ENCODE results near the gene ZNF236. TPM values are rescaled to one million over a fixed set of nuclear protein-coding genes. Genes with fewer than 3 reads are reported as not detected.

ZNF236 gene
- total RNA-seq, 4 donors from 2014 or later: 15.6 to 28.0 (median 20.6) TPM

DNA sequence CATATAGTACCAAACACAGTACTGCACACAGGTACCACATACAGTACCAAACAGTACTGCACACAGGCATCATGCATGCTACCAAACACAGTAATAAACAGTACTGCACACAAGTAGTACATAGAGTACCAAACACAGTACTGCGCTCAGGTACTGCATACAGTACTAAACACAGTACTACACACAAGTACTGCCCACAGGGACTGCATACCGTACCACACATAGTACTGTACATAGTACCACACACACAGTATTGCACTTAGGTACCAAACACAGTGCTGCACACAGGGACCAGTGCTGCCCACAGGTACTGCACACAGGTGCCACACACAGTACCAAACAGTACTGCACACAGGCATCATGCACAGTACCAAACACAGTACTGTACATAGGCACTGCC lies 74.9 kb downstream of the ZNF236 start:
- Histone ChIP-seq H3K4me1 (no peaks in the 10 kb centered on the region), H3K27me3 (no peaks in the 10 kb centered on the region), H3K9me3 (no peaks in the 10 kb centered on the region), H3K4me3 (replicated peaks in 1 of 3) (no peak overlapping the region), H3K36me3 (peaks cover 31 to 36% of the 10 kb centered on the region in 2 donors), H3K27ac (no peak overlapping the region)
- intact Hi-C loops (cut with DNase I): no loop called here
- DNase-seq: no peak
- TF ChIP-seq POLR2A (IDR thresholded peaks at IDR 0.05): no peak
- TF ChIP-seq, protein P1, sequence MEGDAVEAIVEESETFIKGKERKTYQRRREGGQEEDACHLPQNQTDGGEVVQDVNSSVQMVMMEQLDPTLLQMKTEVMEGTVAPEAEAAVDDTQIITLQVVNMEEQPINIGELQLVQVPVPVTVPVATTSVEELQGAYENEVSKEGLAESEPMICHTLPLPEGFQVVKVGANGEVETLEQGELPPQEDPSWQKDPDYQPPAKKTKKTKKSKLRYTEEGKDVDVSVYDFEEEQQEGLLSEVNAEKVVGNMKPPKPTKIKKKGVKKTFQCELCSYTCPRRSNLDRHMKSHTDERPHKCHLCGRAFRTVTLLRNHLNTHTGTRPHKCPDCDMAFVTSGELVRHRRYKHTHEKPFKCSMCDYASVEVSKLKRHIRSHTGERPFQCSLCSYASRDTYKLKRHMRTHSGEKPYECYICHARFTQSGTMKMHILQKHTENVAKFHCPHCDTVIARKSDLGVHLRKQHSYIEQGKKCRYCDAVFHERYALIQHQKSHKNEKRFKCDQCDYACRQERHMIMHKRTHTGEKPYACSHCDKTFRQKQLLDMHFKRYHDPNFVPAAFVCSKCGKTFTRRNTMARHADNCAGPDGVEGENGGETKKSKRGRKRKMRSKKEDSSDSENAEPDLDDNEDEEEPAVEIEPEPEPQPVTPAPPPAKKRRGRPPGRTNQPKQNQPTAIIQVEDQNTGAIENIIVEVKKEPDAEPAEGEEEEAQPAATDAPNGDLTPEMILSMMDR (IDR thresholded peaks at IDR 0.05): no peak
- 97 to 100% methylated on average over 2 of the region's 2 CpGs for WGBS, 2 donors

DNA sequence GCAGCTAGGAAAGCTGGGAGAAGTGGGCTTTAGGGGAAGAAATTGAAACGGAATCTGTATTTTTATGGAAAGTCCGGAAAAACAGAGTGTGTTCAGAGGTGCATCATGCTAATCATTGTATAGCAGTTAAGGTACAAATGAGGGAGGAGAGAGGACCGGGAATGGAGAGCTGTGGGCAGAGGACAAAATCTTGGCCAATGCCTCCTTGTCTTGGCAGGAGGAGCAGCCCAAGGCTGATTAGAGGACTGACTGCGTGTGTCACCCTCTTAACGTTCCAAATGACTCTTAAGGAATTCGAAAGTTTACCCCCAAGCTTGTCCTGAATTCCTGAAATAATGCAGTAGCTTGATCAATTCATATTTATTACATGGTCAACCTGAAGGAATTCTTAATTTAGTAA lies 81.0 kb downstream of the ZNF236 start:
- no peaks in the 10 kb centered on the region for H3K27me3 ChIP-seq
- intact Hi-C loops (cut with DNase I): no loop called here
- H3K27ac ChIP-seq: no peak overlapping the region
- no peak for DNase-seq
- no peaks in the 10 kb centered on the region for H3K4me1 ChIP-seq
- H3K4me3 ChIP-seq (replicated peaks in 1 of 3): no peak overlapping the region
- TF ChIP-seq POLR2A (IDR thresholded peaks at IDR 0.05): no peak
- TF ChIP-seq, protein P1 (IDR thresholded peaks at IDR 0.05): no peak
- WGBS, 2 donors: 81 to 94% methylated on average over 6 of the region's 6 CpGs
- H3K9me3 ChIP-seq: no peaks in the 10 kb centered on the region
- H3K36me3 ChIP-seq: peaks cover 3 to 17% of the 10 kb centered on the region in 2 donors

DNA sequence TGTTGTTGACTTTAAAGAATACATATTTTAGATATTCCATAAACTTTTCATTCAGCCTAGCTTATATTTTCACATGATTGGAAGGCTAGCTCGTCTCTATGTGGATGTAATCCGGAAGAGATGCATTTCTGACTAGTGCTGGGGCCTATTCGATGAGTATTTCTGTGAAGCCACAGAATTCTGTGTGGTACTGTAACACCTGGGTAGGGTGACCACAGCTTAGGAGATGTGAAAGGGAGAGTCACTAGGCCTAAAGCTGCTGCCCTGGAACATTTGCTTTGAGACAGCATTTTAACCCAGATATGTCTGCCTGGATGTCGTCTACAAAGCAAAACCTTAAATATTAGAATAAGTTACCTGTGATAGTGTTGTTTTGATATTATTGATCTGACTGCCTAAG lies 83.5 kb downstream of the ZNF236 start:
- Histone ChIP-seq H3K4me1 (no peaks in the 10 kb centered on the region), H3K27ac (no peak overlapping the region), H3K27me3 (no peaks in the 10 kb centered on the region), H3K9me3 (no peaks in the 10 kb centered on the region), H3K4me3 (replicated peaks in 1 of 3) (no peak overlapping the region), H3K36me3 (peaks cover 18 to 37% of the 10 kb centered on the region in 2 donors)
- intact Hi-C loops (cut with DNase I): no loop called here
- DNase-seq: no peak
- TF ChIP-seq, protein P1 (IDR thresholded peaks at IDR 0.05): no peak
- no peak for TF ChIP-seq POLR2A (IDR thresholded peaks at IDR 0.05)
- WGBS, 2 donors: 97% methylated on average over 4 of the region's 4 CpGs

DNA sequence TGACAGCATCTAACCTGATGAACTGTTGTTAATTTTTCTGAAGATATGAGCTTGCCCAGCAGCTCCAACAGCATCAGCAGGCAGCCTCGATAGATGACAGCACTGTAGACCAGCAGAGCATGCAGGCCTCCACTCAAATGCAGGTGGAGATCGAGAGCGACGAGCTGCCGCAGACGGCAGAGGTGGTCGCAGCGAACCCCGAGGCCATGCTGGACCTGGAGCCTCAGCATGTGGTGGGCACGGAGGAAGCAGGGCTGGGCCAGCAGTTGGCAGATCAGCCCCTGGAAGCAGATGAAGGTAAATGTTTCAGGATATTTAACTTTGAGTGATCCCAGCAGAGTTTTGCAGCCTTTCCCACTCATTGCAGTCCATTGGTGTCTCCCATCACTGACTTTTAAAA lies 85.9 kb downstream of the ZNF236 start:
- TF ChIP-seq, protein P1 (IDR thresholded peaks at IDR 0.05): no peak
- TF ChIP-seq POLR2A (IDR thresholded peaks at IDR 0.05): no peak
- no peaks in the 10 kb centered on the region for H3K27me3 ChIP-seq
- intact Hi-C loops (cut with DNase I): no loop called here
- H3K4me3 ChIP-seq (replicated peaks in 1 of 3): no peak overlapping the region
- no peak overlapping the region for H3K27ac ChIP-seq
- no peak for DNase-seq
- H3K36me3 ChIP-seq: peaks cover 18 to 52% of the 10 kb centered on the region in 2 donors
- 95 to 98% methylated on average over 10 of the region's 10 CpGs for WGBS, 2 donors
- H3K9me3 ChIP-seq: no peaks in the 10 kb centered on the region
- no peaks in the 10 kb centered on the region for H3K4me1 ChIP-seq

DNA sequence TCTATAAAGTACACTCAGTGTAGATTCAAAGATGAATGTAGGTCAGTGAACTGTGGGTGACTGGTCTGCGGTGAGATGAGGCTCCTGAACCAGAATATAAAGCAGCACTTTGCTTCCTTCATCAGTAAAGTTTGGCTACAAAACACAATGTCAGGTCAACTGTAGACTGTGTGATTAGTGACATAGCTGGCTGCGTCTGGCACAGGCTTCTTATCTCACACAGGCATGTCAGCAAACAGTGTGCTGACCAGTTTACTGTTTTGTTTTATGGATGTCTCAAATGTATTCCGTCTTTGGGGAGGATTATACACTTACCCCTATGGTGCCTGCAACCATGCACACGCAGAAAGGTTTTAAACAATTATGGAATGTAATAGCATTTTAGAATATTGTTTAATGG lies 87.1 kb downstream of the ZNF236 start:
- intact Hi-C loops (cut with DNase I): no loop called here
- TF ChIP-seq, protein P1 (IDR thresholded peaks at IDR 0.05): no peak
- no peak for TF ChIP-seq POLR2A (IDR thresholded peaks at IDR 0.05)
- DNase-seq: no peak
- no peak overlapping the region for H3K4me3 ChIP-seq (replicated peaks in 1 of 3)
- no peaks in the 10 kb centered on the region for H3K9me3 ChIP-seq
- H3K27me3 ChIP-seq: no peaks in the 10 kb centered on the region
- 89 to 96% methylated on average over 4 of the region's 4 CpGs for WGBS, 2 donors
- no peak overlapping the region for H3K27ac ChIP-seq
- H3K4me1 ChIP-seq: no peaks in the 10 kb centered on the region
- peaks cover 29 to 58% of the 10 kb centered on the region in 2 donors for H3K36me3 ChIP-seq
